Measurements from ENCODE around the gene DUOXA1.
"Not testable (repeated sequence)": the region's sequence is repeated elsewhere in the genome, so short reads cannot be mapped to it uniquely, and the experiment has no call there.

DNA sequence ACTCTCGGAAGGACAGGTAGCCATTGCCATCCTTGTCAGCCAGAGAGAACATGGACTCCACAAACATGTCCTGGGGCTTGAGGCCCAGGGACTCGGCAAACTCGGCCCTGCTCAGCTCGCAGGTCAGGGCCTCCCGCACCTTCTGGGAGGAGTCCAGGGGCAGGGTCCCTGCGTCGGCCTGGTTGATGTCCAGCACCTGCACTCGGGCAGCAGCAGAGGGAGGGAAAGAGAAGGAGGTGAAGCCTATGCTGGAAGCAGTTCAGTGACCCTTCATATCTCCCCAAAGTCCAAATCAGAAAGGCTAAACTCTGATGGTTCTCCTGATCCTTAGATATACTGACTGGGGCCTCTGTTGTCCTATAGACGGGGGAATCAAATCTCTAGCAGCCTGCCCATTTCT is 25.5 kb downstream of the DUOXA1 start:
- TF ChIP-seq, protein P1, sequence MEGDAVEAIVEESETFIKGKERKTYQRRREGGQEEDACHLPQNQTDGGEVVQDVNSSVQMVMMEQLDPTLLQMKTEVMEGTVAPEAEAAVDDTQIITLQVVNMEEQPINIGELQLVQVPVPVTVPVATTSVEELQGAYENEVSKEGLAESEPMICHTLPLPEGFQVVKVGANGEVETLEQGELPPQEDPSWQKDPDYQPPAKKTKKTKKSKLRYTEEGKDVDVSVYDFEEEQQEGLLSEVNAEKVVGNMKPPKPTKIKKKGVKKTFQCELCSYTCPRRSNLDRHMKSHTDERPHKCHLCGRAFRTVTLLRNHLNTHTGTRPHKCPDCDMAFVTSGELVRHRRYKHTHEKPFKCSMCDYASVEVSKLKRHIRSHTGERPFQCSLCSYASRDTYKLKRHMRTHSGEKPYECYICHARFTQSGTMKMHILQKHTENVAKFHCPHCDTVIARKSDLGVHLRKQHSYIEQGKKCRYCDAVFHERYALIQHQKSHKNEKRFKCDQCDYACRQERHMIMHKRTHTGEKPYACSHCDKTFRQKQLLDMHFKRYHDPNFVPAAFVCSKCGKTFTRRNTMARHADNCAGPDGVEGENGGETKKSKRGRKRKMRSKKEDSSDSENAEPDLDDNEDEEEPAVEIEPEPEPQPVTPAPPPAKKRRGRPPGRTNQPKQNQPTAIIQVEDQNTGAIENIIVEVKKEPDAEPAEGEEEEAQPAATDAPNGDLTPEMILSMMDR (IDR thresholded peaks at IDR 0.05) = not testable (repeated sequence)
- not testable (repeated sequence) for TF ChIP-seq EZH2 (IDR thresholded peaks at IDR 0.05)
